ENCODE results near the gene AFDN.

AFDN gene

DNA sequence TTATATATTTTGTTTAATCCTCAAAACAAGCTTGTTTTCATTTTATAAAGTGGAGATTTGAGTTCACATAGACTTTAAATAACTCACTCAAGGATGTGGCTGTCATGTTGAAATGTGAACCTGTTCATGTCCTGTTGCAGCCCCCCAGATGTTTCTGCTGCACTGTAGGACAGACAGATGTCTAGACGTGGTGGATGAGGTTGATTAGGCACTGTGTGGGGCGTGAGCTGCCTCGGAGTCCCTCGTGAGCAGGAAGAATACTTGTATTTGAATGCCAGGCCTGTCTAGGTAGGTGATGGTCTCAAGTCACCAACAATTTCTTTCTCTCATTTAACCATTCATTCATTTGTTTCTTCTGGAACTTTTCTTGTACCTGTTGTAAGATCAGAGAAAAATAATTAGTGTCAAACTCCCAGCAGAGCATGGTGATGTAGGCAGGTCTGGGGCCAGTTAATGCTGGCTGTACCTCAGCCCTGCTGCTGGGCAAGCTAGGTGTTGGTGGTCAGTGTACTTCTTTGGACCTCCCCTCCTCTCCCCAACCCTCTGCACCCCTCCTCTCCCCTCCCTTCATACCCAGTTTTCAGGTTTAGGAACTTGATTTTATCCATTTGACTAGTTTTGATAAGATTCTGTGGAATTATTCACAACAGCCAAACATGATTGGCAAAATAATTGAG is 34.0 kb downstream of the AFDN start:
- no peak for DNase-seq

DNA sequence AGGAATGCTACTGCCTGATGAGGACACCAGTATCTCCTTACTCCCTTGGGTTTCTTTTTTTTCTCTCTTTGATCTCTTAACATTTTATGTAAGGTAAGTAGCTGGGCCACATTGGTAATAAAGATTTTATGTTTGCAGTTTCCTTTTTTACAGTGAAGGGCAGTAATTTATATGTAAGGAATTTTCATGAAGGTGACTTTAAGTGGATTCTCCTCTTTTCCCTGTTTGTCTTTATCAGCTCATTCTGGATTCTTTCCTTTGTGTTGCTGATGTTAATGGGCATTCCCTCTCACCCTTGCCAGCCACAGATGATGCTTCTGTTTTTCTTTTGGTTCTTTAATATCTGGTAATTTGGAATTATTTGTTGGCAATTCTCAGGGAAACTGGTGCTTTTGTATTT is 34.7 kb downstream of the AFDN start:
- no peak for DNase-seq

GRCh38 chr6:167863897-167864296 is 37.2 kb downstream of the AFDN start:
- DNase-seq: no peak

DNA sequence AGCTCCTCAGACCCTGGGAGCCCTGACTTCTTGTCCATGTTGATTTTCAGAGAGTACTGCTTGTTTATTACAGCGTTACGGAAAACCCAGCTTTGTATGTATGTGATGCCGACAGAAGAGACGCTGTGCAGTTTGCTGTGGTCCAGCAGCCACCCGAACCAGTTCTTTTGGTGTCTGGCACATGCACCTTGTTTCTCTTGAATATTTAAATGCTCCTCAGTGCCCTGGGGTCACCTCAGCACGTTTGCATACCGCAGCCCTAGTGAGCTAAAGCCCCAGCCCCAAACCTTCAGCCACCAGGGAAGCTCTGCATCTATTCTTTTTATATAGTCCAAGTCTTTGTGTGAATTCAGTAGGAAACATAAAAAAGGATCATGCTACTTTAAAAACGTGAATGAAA is 39.9 kb downstream of the AFDN start:
- DNase-seq: no peak

DNA sequence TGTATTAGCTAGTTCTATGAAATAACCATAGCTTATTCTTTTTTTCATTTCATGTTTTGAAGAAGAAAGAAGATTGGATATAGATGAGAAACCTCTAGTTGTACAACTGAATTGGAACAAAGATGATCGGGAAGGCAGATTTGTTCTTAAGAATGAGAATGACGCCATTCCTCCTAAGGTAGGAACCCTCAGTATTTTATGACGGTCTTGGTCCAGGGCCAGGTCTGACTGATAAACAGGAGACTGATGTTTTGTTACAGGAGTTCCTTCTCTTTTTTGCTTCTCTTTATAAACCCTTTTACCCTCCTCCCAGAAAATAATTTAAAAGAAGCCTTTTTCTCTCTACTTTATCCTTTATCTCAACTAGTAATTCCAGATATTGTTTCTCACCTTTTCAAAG is 43.6 kb downstream of the AFDN start:
- no peak for DNase-seq

DNA sequence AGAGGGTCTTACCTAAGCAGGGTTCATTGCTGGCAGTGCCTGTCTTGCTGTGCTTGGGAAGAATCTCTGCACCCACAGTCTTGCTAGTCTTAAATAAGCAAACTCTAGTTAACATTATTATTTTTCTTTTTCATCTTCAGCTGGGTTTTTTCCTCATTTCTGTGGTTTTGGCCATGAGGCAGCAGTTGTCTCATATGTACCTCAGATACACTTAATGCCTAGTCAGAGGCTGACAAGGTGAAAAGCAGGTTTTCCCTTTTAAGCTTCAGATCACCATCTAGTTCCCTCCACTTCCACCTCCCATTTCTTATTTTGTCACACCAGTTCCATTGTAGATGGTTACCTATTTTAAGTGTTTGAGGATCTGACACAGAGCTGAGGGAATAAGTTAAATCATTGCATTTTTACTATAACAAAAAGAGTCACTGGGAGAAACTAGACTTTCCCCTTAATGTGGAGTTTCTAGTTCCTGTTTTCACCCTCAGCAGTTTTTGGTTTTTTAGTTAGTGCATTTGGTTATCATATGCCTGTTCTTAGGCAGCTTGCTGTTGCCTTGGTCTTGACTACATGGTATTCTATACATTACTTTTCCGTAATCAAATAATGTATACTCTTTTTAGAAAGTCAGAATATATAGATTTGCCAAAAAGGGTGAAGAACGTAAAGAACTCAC is 46.0 kb downstream of the AFDN start:
- no peak for DNase-seq

DNA sequence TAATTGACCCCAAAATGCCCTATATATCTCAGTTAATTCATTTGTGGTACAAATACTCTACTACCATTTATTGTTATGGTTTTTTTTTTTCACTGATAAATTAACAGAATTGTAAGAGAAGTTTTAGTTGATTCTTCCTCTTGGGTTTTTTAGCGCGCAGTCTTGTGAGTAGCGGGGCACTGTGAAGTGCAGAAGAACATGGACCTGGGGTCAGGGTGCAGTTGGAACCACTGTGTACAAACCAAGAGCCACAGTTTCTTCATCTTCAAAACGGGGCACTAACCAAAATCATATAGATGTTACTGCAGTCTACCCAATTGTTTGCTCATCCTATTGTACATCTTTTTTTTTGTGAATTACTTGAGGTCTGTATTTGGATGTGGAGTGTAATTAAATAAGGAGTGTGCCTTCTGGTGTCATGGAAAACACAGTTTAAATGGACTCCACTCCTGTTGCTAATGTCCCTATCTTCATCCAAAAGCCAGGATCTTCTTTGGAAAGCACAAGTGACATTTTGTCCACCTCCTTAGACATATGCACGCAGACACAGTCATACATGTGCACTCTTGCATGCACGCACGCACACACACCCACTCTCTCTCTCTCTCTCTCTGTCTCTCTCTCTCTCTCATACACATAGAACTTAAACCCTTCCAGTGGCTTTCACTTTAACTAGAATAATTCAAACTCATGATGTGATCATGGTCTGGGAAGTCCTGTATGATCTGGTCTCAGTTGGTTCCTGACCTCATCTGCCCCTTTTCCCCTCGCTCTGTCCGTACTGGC is 51.5 kb downstream of the AFDN start:
- no peak for DNase-seq

GRCh38 chr6:167879612-167880011 is 52.9 kb downstream of the AFDN start:
- no peak for DNase-seq

DNA sequence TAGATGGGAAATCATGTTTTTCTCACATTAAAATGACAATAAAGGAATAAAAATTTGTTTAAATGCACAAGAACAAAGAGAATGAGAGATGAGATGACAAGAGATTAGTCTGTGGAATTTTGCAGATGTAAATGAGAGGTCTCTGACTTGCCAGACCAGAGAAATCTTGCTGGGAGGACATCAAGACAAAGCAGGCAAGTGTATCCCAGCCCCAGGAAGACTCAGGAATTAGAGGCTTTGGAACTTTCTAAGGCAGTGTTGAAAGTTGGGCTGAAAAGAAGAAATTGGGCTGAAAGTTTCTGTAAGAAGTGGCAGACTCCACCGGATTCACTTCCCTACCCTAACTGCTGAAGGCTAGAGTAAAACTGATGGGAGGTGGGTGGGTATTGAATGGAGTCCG is 54.6 kb downstream of the AFDN start:
- DNase-seq: no peak

- DNase-seq: no peak
Observed at GRCh38 chr6:167882244-167882643, 55.5 kb downstream of the AFDN start.

GRCh38 chr6:167888098-167888497 is 61.4 kb downstream of the AFDN start:
- no peak for DNase-seq

GRCh38 chr6:167892835-167893815 is 66.4 kb downstream of the AFDN start:
- DNase-seq: no peak

GRCh38 chr6:167894965-167895364 is 68.3 kb downstream of the AFDN start:
- no peak for DNase-seq

DNA sequence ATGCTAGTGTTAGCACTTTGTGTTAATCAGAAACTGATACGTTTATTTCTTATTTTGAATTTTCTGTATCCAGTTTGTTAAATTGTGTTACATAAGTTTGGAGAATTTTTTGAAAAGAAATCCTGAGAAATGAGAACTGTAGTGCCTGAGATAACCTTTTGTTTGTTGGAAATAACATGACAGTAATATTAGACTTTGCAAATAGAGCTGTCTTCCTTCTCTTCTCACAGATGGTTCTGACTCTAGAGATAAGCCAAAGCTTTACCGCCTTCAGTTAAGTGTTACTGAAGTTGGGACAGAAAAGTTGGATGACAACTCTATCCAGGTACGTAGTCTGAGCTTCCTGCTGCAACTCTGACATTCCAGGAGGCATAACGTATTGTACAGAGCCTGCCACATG is 69.9 kb downstream of the AFDN start:
- no peak for DNase-seq

- DNase-seq: peak in 1 of 58 donors; percentile 4
Observed at GRCh38 chr6:167898673-167899311, 72.1 kb downstream of the AFDN start.

DNA sequence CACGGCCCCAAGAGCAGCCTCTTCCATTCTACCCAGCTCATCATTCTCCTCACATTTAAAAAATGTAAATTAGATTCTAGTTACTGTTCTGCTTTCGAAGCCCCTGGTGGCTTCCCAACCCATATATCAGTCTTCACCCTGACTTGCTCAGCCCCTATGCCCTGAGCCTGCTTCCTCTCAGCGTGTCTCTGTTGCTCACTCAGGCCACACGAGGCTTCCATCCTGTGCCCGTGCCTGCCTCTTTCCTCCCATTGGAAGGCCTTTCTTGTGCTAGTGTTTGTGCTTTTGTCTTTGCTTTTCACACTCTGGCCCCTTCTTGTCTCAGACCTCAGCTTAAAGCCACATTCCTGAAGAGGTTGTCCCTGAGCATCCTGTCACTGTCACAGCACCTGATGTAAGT is 78.1 kb downstream of the AFDN start:
- DNase-seq: no peak

DNA sequence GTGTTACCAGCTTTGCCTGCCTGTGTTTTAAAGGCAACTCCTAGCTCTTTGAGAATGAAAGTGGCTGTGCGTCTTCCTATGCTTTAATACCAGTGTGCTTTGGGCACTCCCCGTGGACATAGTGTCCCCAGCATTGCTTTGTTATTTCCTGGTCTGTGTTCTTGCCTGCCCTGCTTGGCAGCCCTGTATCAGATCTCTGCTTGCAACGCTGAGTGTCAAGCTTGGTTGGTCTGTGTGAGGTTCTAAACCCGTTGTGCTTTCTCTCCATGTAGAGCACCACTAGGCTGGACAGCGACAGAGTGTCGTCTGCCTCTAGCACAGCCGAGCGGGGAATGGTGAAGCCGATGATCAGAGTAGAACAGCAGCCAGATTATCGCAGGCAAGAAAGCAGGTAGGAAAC is 80.2 kb downstream of the AFDN start:
- peak in 39 of 58 donors; percentile 19 to 78 (median 53) for DNase-seq

DNA sequence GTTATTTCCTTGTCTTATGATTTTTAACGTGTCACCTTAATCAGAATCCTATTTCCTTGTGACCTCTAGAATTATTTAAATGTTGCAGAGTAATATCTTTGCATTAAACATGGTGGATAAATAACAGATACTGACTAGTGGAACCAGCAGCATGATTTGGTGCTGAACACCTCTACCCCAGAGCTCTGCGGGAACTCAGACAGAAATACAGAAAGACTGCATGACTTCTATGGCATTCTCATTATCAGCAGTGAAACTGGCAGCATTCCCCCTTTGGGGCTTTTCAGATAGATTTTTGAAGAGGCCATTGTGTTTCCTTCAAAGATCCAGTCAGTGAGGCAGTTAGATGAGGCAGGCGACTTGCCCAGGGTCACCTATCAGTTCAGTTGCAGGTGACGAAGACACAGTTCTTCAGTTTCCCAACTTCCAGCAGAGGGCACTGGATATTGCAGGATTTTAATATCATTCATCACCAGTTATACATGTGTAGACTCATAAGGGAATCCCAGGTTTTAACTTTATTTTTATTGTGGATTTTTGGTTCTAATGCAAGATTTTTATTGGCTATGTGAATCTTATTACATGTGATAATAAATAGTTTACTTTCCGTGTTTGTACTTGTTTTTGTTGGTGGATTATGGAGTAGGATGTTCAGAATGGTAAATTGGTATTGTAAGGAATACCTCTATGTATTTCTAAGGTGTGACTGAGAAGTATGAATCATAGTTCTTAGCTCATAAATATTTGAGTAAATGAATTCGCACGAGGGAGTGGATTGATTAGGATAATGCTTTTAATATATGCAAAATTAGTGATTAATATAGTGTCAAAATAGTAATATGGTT is 81.3 kb downstream of the AFDN start:
- peak in 6 of 58 donors; percentile 15 to 49 (median 24) for DNase-seq

- no peak for DNase-seq
Observed at GRCh38 chr6:167910007-167910406, 83.3 kb downstream of the AFDN start.

DNA sequence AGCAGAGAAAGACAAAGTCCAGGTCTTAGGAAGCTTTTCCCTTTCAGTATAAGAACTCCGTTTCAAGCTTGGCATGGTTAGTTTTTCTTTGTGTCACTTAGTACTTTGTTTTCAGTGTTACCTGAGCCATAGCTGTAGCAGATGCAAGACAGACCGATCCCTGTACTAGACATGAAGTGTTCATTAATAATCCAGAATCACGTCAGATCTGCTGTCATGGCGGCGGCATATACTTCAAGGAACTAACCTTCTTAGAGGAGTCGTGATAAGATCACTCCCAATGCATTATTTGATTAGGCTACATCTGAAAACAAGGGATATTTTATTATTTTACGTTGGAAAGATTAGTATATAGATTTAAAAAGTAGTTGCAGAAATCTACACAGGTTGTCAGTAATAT is 83.9 kb downstream of the AFDN start:
- no peak for DNase-seq

Measured in anterior cingulate cortex (tissue), 58 donors.